Stimulated activated naive CD8-positive, alpha-beta T cell treated with anti-CD3 and anti-CD28 coated beads, Interleukin-15, Interleukin-2, amounts not matched to agents 100 U/mL and 50 U/mL, for 24 hours (primary cell): Measurements from ENCODE around the gene STK33.

Experiments used
- ATAC-seq: fragments of 150-1000 bp; cut with Tn5 transposase; one replicate; pipeline ENCODE4 v1.10.0; 2021
- DNase-seq: peaks from one replicate; pipeline ENCODE4 v3.0.0; 2021

Gene STK33

DNA sequence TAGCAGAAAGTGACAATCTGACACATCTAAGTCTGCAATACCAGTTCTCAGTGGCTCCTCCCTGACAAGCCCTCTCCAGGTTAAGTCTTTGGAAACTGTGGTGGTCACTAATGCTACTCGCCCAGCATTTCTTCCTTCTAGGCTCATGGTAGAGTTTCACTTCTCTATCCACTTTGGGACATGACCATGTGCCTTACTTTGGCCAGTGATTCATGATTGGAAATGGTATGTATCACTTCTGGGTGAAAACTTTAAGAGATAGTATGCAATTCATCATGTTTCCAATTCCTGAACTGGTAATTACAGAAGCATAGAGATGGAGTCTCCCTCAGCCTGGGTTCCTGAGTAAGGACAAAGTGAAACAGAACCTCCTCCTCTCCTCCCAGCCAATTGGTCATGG lies 178.8 kb downstream of the STK33 start:
- ATAC-seq (no peak), DNase-seq (no peak)

DNA sequence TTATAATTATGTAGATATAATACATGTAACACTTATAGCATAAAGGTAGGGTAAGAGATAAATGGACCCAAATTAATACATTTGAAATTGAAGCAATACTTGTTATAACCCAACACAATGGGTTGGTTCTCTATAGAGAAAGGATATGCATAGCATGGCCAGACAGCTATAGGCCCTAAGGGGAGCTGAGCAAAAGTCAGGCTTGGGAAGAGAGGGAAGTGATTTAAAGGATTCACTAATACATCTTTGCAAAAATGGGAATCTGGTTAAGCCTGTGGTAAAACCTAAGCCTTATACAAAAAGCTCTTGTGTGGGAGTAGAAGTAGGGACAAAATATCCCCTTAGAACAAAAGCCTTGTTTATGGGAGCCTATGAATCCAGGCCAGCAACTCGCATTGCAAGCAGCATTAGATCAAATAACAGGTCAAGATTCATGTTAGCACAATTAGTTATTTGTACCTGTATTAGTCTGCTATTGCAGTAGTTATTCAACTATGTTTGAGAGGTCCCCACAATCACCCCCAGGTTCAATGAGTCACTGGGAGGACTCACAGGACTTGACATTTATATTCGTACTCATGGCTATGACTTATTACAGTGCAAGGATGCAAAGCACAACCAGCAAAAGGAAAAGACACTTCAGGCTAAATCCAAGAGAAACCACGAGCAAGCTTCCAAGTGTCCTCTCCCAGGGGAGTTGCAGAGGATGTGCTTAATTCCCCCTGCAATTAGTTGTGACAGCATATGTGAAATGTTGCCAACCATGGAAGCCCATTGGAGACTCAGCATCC lies 185.7 kb downstream of the STK33 start:
- ATAC-seq (no peak), DNase-seq (no peak)

DNA sequence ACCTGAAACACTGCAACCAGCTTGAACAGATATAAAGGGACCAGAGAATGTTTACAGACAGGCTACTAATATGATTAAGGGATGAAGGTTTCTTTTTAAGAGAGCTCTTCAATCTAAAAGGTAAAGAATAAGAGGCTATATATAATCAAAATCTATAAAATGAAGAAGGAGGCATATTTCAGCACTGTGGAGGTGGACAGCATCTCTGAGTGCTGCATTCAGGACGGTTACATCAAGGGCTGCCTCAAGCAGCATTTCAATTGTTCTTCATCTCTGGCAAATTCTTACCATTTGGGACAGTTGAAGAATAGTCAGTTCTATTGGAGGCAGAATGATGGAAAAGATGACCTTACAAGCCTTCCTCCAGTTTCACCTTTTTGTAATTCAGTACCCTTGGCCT lies 190.7 kb downstream of the STK33 start:
- ATAC-seq: no peak
- DNase-seq: no peak

DNA sequence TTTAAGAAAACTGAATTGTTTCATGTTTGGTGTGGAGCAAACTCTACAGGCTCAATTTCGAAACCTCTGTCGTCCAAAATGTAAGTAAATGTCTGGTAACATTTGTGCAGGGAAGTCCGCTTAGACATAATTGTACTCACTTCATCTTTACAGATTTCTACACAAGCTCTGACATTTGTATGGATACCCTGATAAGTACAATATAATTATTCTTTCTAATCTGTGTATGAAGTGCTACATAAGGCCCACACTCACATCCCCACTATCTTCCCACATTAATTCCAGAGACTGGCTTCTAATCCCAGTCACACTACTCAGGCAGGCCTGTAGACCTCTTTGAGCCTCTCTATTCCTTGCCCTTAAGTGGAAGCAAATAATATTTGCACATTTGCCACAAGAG lies 201.1 kb downstream of the STK33 start:
- DNase-seq (no peak), ATAC-seq (no peak)

DNA sequence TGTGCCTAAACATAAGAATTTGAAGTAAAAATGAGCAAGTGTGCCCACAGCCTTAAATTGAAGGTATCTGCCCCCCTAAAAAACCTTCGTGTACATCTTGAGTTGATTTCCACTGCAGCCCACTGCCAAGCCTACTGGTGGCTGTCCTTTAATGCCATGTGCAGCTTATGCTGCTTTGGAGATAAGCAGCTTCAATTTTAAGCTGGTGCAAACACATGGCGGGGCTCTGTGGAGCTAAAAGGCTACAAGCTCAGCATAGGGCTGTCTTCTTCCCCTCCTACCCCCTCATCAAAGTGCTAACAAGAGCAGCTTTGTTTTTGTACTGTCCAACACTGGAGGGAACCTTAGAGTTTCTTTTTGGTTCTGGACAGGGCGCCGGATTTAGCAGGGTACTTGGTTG lies 201.9 kb downstream of the STK33 start:
- no peak for ATAC-seq
- DNase-seq: no peak

DNA sequence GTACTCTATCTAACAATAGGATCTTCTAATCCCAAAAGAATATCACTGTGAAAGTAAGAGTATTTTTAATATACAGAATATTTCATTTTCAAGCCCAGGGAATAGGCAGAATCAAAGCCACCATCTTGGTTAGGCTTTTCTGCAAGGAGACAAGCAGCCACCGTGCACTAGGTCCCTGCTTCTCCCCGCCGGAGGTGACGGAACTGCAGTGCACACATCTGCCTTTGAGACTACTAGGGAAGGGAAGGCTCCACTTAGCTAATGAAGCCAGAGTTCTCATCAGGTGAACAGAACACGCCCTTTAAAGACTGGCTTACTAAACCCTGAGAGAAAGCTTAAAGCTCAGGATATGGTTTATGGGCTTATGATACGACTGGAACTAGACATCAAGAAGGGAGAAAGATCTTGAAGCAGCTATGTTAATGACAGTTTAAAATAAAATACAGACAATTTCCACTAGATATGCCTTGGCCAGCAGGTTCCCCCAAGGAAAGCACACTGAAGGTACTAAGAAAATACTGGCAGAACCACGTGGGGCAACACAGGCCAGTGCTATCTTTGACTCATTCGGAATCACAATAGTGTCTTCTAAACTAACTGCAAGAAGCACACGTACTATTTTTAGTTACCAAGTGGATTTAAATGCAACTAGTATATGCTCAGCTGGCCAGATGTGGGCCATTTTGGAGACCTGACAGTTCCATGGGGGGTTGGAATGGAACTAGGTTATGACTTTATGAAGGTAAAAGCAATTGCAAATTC lies 203.0 kb downstream of the STK33 start:
- no peak for DNase-seq
- ATAC-seq: no peak

DNA sequence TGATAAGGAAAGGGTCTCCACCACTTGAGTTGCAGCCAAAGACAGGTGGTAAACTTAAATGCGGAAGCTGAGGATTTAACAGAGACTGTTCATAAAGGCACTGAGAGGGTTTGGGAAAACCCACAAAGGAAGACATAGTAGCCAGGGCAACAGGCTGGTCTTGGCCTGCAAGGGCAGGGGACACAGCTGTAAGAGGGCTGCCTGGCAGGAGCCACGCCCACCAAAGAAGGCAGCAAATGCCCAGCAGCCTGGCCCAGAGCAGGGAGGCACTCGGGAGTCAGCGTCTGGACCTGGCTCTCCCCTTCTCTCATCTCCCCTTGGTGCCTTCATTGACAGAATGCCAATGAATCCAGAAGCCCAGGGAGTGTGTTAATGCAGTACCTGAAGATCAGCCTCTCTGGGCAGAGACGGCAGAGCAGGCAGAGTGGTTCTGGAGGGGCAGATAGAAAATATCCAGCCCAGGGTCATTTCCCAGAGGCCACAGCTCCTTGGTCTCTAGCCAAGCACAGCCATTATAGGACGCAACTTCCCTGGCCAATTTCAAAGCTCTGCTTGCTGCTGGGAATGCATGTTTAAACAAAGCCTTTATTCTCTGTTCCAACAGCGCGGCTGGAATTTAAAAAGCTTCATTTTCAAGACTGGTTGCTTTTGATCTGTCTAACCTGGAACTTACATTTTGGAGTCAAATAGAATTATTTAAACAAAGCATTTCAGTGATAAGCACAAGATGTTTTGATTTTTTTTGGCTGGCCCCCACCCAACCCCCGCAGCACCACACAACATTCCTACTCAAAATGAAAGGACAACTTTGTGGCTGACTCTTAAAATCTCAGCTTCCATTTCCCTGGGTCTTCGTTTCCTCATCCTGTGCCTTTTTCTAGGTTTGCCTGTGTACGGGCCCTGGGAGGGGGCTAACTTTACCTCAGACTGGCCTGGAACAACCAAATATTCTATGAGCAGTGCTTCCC lies 204.7 kb downstream of the STK33 start:
- no peak for ATAC-seq

DNA sequence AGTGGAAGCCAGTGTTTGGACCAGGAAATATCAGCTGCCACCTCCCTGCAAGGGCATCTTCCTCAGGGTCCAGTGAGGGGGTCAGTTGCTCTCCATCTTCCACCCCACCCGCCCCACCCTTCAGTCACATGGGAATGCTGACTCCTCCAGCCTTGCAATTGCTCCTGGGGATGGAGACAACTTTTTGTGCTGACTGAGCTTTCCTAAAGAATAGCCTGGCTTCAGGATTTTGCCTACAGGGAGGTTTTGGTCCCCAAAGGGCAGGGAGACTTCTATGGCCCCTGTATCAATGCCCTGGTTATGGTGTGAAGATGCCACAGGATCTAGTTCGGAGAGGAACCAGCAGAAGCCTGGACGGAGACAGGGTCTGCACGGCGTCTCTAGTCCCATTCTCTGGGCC lies 206.3 kb downstream of the STK33 start:
- DNase-seq (no peak), ATAC-seq (no peak)

More for the DNA sequence above, 204.7 kb downstream of the STK33 start:
- no peak for DNase-seq

DNA sequence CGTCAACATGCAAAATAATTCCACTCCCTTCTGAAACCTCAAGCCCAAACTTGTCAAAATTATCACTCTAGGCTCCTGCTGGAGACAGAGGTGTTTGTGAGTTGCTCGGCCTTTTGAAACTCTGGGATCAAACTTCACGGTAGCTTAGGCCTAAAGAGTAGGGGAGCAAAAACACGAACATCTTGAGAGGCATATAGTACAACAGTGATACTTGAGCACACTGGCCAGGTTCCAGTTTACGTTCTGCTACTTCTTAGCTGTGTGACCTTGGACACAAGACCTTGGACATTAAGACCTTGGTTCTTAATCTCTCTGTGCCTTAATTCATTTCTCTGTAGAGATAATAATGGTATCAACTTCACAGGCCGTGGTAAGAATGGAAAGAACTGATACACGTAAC lies 206.9 kb downstream of the STK33 start:
- no peak for DNase-seq
- ATAC-seq: no peak

DNA sequence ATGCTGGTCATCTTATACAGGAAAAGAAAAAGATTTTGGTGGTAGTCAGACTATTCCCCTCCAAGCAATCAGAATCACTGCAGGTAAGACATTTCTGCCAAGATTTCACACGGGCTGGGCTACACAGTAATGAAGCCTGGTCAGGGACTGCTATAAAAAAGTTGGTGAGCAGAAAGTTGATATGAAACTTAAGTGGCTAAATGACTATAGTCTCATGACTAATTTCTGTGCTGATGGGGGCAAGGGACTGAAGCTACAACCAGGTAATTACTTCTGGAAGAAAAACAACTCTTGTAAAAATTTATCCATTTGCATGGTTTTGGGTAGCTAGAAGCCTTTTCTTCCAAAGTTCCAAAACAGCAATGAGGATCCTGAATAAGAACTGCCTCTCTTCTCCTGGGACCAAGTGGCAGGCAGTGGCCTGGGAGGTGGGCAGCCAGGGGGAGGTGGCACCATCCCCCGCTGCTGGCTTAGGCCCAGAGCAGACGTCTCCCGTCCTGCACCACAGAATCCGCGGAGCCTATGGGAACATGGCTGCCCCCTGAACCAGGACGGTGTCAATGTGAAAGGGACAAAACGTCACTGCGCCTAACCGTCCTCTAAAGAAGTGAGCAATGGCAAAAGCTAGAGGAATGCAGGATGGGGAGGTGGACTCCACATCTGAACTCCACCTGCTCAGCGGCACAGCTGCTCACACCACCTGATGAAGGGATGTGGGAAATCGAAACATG lies 207.7 kb downstream of the STK33 start:
- ATAC-seq (no peak), DNase-seq (no peak)

DNA sequence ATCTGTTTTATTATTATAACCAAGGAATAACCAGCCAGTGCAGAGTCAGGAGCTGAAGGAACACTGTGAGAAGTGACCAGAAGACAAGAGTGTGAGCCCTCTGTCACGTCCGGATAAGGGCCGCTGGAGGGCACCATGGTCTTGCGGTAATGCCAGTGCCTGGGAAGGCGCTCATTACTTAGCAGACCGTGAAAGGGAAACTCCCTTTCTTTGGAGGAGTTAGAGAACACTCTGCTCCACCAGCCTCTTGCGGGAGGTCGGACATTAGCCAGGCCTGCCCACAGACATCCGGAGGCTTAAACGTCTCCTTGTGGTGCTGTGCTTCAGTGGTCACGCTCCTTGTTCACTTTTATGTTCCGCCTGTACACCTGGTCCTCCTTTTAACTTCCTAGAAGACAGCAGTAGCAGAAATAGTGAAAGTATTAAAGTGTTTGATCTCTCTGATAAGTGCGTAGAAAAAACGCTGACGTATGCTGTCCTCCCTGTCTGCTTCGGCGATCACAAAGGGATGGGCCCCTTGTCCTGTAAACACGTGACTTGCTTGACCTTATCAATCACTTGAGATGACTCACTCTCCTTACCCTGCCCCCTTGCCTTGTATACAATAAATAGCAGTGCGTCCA lies 209.7 kb downstream of the STK33 start:
- no peak for DNase-seq
- no peak for ATAC-seq

DNA sequence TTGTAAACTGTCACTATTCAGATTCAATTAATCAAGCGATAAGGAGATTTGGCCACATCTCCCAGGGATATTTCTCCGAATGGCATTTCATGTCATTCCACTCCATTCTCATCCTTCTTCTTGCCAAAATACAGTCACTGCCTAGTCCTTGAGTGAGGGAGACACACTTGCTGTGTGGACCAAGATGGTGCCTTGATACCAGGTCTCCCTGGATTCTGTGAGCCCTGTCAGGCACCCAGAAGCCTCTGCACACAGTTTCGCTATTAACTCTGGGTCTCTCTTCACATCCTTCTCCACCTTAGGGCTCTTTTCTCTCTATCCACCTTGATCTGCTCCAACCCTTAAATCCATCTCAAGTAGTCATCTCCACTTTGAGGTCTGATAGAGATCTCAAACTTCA lies 210.4 kb downstream of the STK33 start:
- ATAC-seq: no peak
- DNase-seq: no peak

DNA sequence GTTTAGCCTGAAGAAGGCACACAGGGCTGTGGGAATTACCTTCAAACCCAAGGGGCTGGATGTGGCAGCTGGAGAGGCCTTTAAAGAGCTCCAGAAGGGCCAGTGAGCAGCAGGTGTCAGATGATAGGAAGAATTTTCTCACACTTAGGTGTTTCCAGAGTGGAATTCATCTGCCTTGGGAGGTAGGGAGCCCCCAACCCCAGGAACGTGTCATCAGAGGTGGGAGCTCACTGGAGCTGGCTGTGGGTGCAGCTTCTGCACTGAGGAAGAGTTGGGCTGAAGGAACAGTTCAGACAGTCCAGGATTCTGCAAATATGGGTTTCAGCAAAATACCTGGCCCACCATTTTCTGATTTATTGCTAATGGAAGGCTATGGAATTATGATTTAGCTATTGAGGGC lies 210.8 kb downstream of the STK33 start:
- DNase-seq (no peak), ATAC-seq (no peak)

DNA sequence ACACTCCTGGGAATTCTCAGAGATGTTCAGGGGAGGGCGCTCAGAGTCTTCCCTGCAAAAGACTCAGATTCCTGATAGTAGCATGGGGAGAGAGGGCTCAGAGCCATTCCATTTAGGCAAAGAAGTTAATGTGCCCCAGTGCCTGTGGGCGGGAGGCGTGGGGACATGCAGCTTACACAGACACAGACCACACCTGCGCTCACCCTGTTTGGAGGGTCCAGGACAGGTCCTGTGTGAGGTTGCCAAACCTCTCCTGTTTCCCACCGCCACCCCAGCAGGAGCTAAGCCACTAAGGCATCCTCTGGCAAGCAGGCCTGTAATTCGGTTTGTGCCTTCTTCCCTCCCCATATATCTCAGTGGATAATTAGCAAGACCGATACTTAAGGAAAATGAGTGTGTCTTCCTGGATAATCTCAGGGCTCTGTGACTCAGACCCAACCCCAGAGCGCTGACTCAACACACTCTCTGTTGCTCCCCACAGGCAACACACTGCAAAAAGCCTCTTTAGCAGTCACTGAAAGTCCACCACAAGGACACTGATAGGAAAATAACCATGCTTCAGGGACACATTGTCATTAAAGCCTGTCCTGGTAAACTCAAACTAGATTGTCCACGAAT lies 211.5 kb downstream of the STK33 start:
- no peak for DNase-seq
- ATAC-seq: no peak

DNA sequence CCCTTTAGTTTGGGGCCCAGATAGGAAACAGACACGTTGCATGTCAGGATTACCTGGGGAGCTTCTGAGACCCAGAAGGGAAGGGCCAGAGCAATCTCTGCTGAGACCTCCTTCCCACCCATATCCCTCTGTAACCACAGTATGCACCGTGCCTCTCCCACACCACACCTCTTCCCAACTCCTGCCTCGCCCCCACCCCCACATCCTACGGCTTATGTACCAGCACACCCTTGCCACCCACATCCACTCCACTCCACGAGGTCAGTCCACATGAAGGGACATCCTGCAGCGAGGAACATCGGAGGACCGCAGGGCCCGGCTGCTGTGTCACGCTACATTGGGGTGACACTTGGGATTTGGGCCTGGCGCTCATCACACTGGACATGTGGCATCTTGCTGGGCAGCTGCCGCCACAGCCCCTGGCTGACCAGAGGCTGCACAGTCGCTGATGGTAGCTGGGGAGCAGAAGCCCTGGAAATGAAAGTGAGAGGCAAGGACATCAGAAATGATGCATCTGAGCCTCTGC lies 212.1 kb downstream of the STK33 start:
- no peak for ATAC-seq
- no peak for DNase-seq

DNA sequence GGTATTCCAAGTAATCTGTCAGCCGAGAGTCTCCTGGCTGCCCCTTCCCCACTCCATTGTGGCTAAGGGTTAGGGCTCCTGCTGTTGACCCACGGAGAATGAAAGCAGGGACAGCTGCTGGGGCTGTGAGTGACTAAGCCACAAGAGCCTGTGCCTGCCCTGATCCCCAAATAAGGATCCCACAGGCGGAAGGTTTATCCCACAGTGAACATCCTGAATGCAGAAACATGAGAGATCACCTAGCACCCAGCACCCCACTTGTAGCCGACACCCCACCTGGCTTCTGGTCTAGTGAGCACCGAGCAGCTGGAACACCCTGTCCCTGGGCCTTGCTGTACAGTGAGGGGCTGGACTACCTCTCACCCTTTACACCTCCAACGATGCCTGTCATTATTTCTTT lies 212.7 kb downstream of the STK33 start:
- DNase-seq: no peak

DNA sequence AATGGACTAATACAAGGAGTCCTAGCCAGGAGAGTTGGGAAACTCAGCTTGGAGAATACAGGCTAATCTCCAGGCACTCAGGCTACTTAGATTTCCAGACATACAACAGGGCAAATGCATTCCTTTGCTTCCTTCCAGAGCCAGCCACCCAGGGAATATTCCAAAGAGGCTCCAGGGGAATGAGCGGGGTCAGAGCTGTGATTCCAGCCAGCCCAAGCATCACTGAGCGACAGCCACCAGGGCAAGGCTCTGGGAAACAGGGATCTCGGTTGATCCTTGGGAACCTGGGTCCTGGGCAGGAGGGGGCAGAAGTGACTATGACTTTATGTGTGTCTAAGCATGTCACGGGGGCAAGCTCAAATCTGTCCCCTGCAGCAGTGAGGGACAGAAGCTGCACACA lies 218.1 kb downstream of the STK33 start:
- DNase-seq (no peak), ATAC-seq (no peak)

More for the DNA sequence above, 212.7 kb downstream of the STK33 start:
- no peak for ATAC-seq

DNA sequence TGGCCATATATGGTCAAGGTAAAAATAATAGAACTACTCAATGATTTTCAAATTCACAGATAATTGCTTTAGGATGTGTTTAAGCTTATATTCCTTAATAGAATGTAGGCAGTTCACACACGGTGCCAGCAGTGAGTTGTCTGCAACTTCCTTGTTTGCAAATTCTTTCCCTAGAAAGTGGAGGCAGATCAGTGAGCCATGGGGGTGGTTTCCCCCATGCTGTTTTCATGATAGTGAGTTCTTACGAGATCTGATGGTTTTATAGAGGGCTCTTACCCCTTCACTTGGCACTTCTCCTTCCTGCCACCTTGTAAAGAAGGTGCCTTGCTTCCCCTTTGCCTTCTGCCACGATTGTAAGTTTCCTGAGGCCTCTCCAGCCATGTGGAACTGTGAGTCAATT lies 218.6 kb downstream of the STK33 start:
- ATAC-seq (no peak), DNase-seq (no peak)

DNA sequence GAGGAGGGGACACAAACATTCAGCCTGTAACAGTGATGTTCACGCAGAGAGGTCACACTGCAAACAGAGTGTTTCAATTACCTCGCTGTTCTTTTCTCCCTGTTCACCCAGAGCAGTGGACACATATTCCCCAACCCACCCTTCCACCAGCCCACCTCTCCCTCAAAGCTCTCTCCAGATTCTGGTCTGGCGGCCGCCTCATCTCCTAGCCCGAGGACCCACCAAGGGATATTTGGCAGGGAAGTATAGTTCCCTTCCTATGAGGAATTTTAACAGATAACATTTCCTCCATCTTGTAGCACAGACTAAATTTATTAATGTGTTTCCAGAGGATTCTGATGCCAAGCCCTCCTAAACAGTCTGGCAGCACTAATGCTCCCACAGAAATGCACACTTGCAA lies 219.3 kb downstream of the STK33 start:
- ATAC-seq (no peak), DNase-seq (no peak)

DNA sequence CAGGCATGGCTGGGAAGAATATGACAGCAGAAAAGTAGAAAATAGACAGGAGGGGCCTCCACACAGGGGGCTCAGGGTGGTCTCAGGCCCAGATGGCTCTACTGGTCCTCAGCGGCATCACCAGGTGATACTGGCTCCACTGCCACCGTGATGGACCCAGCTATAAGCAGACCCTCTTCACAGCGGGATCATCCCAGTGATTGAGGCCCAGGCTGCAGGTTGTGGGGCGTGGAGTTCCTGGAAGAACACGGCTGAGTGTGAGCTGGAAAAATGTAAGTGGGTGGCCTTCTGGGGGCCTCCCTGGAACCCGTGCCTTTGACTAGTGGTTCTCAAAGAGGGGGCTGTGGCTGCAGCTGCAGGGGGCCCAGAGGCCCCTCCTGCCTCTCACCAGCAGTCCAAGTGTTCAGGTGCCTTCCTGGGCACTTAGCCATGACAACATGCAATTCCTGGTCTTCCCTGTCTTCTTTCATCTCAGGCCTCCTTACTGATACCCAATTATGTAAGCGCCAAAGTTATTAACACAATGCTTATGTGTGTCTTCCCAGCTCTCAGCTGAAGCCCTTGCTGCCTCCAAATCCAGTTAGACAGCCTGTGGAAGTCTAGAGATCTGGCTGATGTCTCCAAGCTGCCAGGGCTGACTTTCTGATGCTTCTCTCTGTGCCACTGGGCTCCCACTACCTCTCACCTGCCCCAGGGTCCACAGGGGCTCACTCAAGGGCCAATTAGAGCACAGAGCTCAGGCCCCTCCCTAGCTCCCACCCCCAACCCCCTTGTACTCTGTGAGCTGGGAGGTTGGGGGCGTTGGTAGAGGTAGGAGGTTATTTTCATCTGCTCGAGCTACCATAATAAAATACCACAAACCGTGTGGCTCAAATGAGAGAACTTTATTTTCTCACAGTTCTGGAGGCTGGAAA lies 220.3 kb downstream of the STK33 start:
- ATAC-seq: no peak
- DNase-seq: no peak
